ENCODE measurements around the gene ST3GAL4. TPM values are rescaled to one million over a fixed set of nuclear protein-coding genes. Genes with fewer than 3 reads are reported as not detected.
"Not testable (repeated sequence)": the region's sequence is repeated elsewhere in the genome, so short reads cannot be mapped to it uniquely, and the experiment has no call there.

Gene ST3GAL4
- total and polyA plus RNA-seq, 8 donors, result 9.9 to 31.0 (median 15.7) TPM; not detected in 1

GRCh38 chr11:126366064-126366822 is 10.8 kb downstream of the ST3GAL4 start:
- Histone ChIP-seq H3K9me3 (no peaks in the 10 kb centered on the region), H3K36me3 (no peaks in the 10 kb centered on the region), H3K4me3 (no peak overlapping the region), H3K27me3 (no peaks in the 10 kb centered on the region), H3K4me1 (peaks cover 19 to 49% (median 26%) of the 10 kb centered on the region in 4 donors), H3K27ac (peak overlapping the region in 1 of 5 donors; percentile 38)
- DNase-seq, result peak in 1 of 2 donors; percentile 67
- TF ChIP-seq POLR2AphosphoS5 (IDR thresholded peaks at IDR 0.05) (no peak), POLR2A (IDR thresholded peaks at IDR 0.05) (no peak), EP300 (IDR thresholded peaks at IDR 0.05) (no peak)
- TF ChIP-seq, protein P1, sequence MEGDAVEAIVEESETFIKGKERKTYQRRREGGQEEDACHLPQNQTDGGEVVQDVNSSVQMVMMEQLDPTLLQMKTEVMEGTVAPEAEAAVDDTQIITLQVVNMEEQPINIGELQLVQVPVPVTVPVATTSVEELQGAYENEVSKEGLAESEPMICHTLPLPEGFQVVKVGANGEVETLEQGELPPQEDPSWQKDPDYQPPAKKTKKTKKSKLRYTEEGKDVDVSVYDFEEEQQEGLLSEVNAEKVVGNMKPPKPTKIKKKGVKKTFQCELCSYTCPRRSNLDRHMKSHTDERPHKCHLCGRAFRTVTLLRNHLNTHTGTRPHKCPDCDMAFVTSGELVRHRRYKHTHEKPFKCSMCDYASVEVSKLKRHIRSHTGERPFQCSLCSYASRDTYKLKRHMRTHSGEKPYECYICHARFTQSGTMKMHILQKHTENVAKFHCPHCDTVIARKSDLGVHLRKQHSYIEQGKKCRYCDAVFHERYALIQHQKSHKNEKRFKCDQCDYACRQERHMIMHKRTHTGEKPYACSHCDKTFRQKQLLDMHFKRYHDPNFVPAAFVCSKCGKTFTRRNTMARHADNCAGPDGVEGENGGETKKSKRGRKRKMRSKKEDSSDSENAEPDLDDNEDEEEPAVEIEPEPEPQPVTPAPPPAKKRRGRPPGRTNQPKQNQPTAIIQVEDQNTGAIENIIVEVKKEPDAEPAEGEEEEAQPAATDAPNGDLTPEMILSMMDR (IDR thresholded peaks at IDR 0.05), result no peak
- WGBS, 5 donors, result 37 to 60% (median 54%) methylated on average over 15 to 18 of the region's 19 CpGs
- intact Hi-C loops (cut with DNase I; ENCODE audit: low total_unique reads), result no loop called here

- WGBS, 5 donors, result 79 to 87% (median 83%) methylated on average over 9 to 13 of the region's 14 CpGs
- intact Hi-C loops (cut with DNase I; ENCODE audit: low total_unique reads); H3K9me3 ChIP-seq; H3K27me3 ChIP-seq; H3K36me3 ChIP-seq; H3K27ac ChIP-seq; DNase-seq; H3K4me3 ChIP-seq: not testable (repeated sequence)
- peaks cover 19 to 49% (median 26%) of the 10 kb centered on the region in 4 donors for H3K4me1 ChIP-seq
These were observed 11.6 kb downstream of the ST3GAL4 start for GRCh38 chr11:126366823-126367654.

GRCh38 chr11:126367806-126368205 is 12.3 kb downstream of the ST3GAL4 start:
- H3K36me3 ChIP-seq; DNase-seq; intact Hi-C loops (cut with DNase I; ENCODE audit: low total_unique reads); H3K9me3 ChIP-seq; H3K4me3 ChIP-seq; H3K27me3 ChIP-seq: not testable (repeated sequence)
- peak overlapping the region in 1 of 5 donors; percentile 55 for H3K27ac ChIP-seq
- 91 to 98% (median 97%) methylated on average over 5 of the region's 5 CpGs for WGBS, 5 donors
- peaks cover 19 to 49% (median 22%) of the 10 kb centered on the region in 4 donors for H3K4me1 ChIP-seq

GRCh38 chr11:126368336-126369119 is 13.0 kb downstream of the ST3GAL4 start:
- H3K9me3 ChIP-seq; H3K4me3 ChIP-seq; H3K27me3 ChIP-seq; intact Hi-C loops (cut with DNase I; ENCODE audit: low total_unique reads); H3K36me3 ChIP-seq: not testable (repeated sequence)
- Histone ChIP-seq H3K27ac (peak overlapping the region in 4 of 5 donors; percentile 20 to 55 (median 31)), H3K4me1 (peaks cover 19 to 53% (median 21%) of the 10 kb centered on the region in 4 donors)
- 39 to 57% (median 47%) methylated on average over 8 to 11 of the region's 11 CpGs for WGBS, 5 donors
- peak in 1 of 2 donors; percentile 47 for DNase-seq

- H3K4me3 ChIP-seq, result no peak overlapping the region
- TF ChIP-seq, protein P1 (IDR thresholded peaks at IDR 0.05), result no peak
- TF ChIP-seq EP300 (IDR thresholded peaks at IDR 0.05), result no peak
- TF ChIP-seq POLR2AphosphoS5 (IDR thresholded peaks at IDR 0.05), result no peak
- TF ChIP-seq POLR2A (IDR thresholded peaks at IDR 0.05), result no peak
- no peak overlapping the region for H3K27ac ChIP-seq
- H3K36me3 ChIP-seq, result no peaks in the 10 kb centered on the region
- WGBS, 5 donors, result 65 to 83% (median 79%) methylated on average over 3 of the region's 3 CpGs
- no peaks in the 10 kb centered on the region for H3K27me3 ChIP-seq
- intact Hi-C loops (cut with DNase I; ENCODE audit: low total_unique reads), result no loop called here
- no peak for DNase-seq
- peaks cover 15 to 52% (median 21%) of the 10 kb centered on the region in 4 donors for H3K4me1 ChIP-seq
- no peaks in the 10 kb centered on the region for H3K9me3 ChIP-seq
These were observed 14.5 kb downstream of the ST3GAL4 start for GRCh38 chr11:126370016-126370415.
